ENCODE data around the gene IFI27L1.

IFI27L1 gene

GRCh38 chr14:94080621-94081385, at the start of gene IFI27L1, which contains the start of gene DDX24:
Gene IFI27L1, plus strand, starts transcription at chr14:94081310. Its CDS starts 15,628 bp downstream, at chr14:94096938.
Gene DDX24, minus strand, starts transcription at chr14:94081202. Its CDS starts 1,460 bp downstream, at chr14:94079742.
- DNase-seq (ENCODE audit: low spot score) = peak; percentile 96

- no peak for DNase-seq (ENCODE audit: low spot score)
Measured at GRCh38 chr14:94031883-94032279, 49.2 kb upstream of the IFI27L1 start.

GRCh38 chr14:94034886-94035285, 46.2 kb upstream of the IFI27L1 start:
- DNase-seq (ENCODE audit: low spot score) = no peak

- no peak for DNase-seq (ENCODE audit: low spot score)
Measured at GRCh38 chr14:94036313-94037167, 44.6 kb upstream of the IFI27L1 start.

- no peak for DNase-seq (ENCODE audit: low spot score)
Measured at GRCh38 chr14:94037954-94038353, 43.2 kb upstream of the IFI27L1 start.

- DNase-seq (ENCODE audit: low spot score) = no peak
Measured at GRCh38 chr14:94038510-94038909, 42.6 kb upstream of the IFI27L1 start.

- no peak for DNase-seq (ENCODE audit: low spot score)
Measured at GRCh38 chr14:94038921-94039629, 42.0 kb upstream of the IFI27L1 start.

- no peak for DNase-seq (ENCODE audit: low spot score)
Measured at GRCh38 chr14:94040247-94040646, 40.9 kb upstream of the IFI27L1 start.

- no peak for DNase-seq (ENCODE audit: low spot score)
Measured at GRCh38 chr14:94040796-94041195, 40.3 kb upstream of the IFI27L1 start.

GRCh38 chr14:94041551-94042346, 39.4 kb upstream of the IFI27L1 start:
- DNase-seq (ENCODE audit: low spot score) = no peak

- no peak for DNase-seq (ENCODE audit: low spot score)
Measured at GRCh38 chr14:94042433-94043091, 38.5 kb upstream of the IFI27L1 start.

- no peak for DNase-seq (ENCODE audit: low spot score)
Measured at GRCh38 chr14:94043111-94043755, 37.9 kb upstream of the IFI27L1 start.

- DNase-seq (ENCODE audit: low spot score) = no peak
Measured at GRCh38 chr14:94043756-94044475, 37.2 kb upstream of the IFI27L1 start.

GRCh38 chr14:94044476-94045091, 36.5 kb upstream of the IFI27L1 start:
- DNase-seq (ENCODE audit: low spot score) = no peak

- DNase-seq (ENCODE audit: low spot score) = no peak
Measured at GRCh38 chr14:94045101-94045500, 36.0 kb upstream of the IFI27L1 start.

- DNase-seq (ENCODE audit: low spot score) = peak; percentile 45
Measured at GRCh38 chr14:94045563-94046345, 35.4 kb upstream of the IFI27L1 start.

GRCh38 chr14:94046696-94047250, 34.3 kb upstream of the IFI27L1 start:
- peak; percentile 47 for DNase-seq (ENCODE audit: low spot score)

- DNase-seq (ENCODE audit: low spot score) = peak; percentile 31
Measured at GRCh38 chr14:94047581-94047980, 33.5 kb upstream of the IFI27L1 start.
